ENCODE results near the gene TYK2. TPM values are rescaled to one million over a fixed set of nuclear protein-coding genes. Genes with fewer than 3 reads are reported as not detected.

TYK2 gene
- total RNA-seq, 3 donors from 2014 or later = 104 to 142 (median 123) TPM

DNA sequence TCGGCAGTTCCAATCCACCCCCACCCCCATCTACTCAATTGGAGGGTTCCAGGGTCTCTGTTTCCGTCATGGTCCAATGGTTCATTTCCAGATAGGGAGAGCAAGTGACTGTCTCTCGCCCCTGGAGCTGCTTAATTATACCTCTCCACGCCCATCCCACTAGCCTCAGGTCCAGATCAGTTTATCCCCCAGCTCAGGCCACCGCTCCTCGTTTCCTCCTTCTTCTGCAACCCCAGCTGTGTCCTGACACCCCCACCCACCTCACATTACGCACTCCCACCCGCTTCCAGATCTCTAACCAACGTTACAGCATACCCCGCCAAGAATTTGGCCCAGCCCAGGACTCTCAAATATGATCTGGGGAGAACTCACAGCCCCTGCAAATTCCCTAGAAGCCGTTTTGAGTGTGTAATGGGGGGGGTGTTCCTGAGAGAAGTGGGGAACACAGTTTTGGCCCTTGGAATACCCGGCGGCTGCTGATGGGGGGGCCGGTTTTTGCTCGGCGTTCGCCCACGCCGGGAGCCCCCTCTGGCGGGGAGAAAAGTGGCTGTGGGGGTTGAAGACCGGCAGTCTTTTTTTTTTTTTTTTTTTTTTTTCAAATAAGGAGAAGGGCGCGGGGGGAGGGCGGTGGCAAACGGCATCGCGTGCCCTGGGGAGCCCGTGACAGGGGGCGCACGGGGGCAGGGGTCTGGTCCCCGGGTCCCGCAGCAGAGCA is 38.3 kb upstream of the TYK2 start:
- H3K4me3 ChIP-seq = no peak overlapping the region
- TF ChIP-seq, protein P1, sequence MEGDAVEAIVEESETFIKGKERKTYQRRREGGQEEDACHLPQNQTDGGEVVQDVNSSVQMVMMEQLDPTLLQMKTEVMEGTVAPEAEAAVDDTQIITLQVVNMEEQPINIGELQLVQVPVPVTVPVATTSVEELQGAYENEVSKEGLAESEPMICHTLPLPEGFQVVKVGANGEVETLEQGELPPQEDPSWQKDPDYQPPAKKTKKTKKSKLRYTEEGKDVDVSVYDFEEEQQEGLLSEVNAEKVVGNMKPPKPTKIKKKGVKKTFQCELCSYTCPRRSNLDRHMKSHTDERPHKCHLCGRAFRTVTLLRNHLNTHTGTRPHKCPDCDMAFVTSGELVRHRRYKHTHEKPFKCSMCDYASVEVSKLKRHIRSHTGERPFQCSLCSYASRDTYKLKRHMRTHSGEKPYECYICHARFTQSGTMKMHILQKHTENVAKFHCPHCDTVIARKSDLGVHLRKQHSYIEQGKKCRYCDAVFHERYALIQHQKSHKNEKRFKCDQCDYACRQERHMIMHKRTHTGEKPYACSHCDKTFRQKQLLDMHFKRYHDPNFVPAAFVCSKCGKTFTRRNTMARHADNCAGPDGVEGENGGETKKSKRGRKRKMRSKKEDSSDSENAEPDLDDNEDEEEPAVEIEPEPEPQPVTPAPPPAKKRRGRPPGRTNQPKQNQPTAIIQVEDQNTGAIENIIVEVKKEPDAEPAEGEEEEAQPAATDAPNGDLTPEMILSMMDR (IDR thresholded peaks at IDR 0.05) = no peak
- intact Hi-C loops (cut with DNase I, micrococcal nuclease) = no loop called here

DNA sequence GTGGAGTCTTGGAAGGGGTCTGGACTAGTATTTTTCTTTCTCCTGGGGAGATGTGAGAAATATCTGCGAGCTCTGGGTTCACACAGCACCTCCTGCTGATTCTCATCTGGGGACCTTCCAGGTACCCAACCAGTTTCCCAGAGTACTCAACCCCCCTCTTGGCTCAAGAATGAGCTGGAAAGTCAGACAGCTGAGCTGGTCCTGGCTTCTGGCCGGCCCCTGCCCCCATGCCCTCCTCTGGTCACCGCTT is 37.8 kb upstream of the TYK2 start:
- no peak for DNase-seq
- ATAC-seq = no peak
- H3K36me3 ChIP-seq (ENCODE audit: low read depth) = no peaks in the 10 kb centered on the region
- peaks cover 26% of the 10 kb centered on the region for H3K4me1 ChIP-seq (ENCODE audit: low read depth)
- H3K9me3 ChIP-seq = no peaks in the 10 kb centered on the region
- no peak overlapping the region for H3K4me3 ChIP-seq
- TF ChIP-seq, protein P1 (IDR thresholded peaks at IDR 0.05) = no peak
- intact Hi-C loops (cut with DNase I, micrococcal nuclease) = no loop called here

More for the DNA sequence above, 38.3 kb upstream of the TYK2 start:
- H3K36me3 ChIP-seq (ENCODE audit: low read depth) = no peaks in the 10 kb centered on the region
- H3K9me3 ChIP-seq = no peaks in the 10 kb centered on the region
- H3K4me1 ChIP-seq (ENCODE audit: low read depth) = peaks cover 27% of the 10 kb centered on the region
- ATAC-seq (no peak), DNase-seq (no peak)

- Histone ChIP-seq H3K9me3 (no peaks in the 10 kb centered on the region), H3K36me3 (ENCODE audit: low read depth) (no peaks in the 10 kb centered on the region), H3K4me1 (ENCODE audit: low read depth) (peaks cover 26% of the 10 kb centered on the region), H3K4me3 (no peak overlapping the region)
- intact Hi-C loops (cut with DNase I, micrococcal nuclease) = no loop called here
- ATAC-seq (no peak), DNase-seq (no peak)
- TF ChIP-seq, protein P1 (IDR thresholded peaks at IDR 0.05) = no peak
These were observed 37.3 kb upstream of the TYK2 start for GRCh38 chr19:10417541-10418234.

GRCh38 chr19:10416380-10417257 is 36.2 kb upstream of the TYK2 start:
- peak; percentile 85 for ATAC-seq
- intact Hi-C loops (cut with DNase I, micrococcal nuclease) = no loop called here
- H3K9me3 ChIP-seq = no peaks in the 10 kb centered on the region
- H3K4me3 ChIP-seq = no peak overlapping the region
- DNase-seq = peak; percentile 88 to 92 (median 89)
- H3K36me3 ChIP-seq (ENCODE audit: low read depth) = no peaks in the 10 kb centered on the region
- TF ChIP-seq, protein P1 (IDR thresholded peaks at IDR 0.05) = peak; percentile 82
- H3K4me1 ChIP-seq (ENCODE audit: low read depth) = peaks cover 26% of the 10 kb centered on the region

GRCh38 chr19:10416083-10416379 is 35.7 kb upstream of the TYK2 start:
- H3K36me3 ChIP-seq (ENCODE audit: low read depth) = no peaks in the 10 kb centered on the region
- DNase-seq (no peak), ATAC-seq (no peak)
- intact Hi-C loops (cut with DNase I, micrococcal nuclease) = no loop called here
- TF ChIP-seq, protein P1 (IDR thresholded peaks at IDR 0.05) = no peak
- H3K9me3 ChIP-seq = no peaks in the 10 kb centered on the region
- H3K4me1 ChIP-seq (ENCODE audit: low read depth) = peaks cover 26% of the 10 kb centered on the region
- H3K4me3 ChIP-seq = no peak overlapping the region
